HG03354 (cell line): ENCODE measurements around the gene PRR5L.
"Not testable (repeated sequence)": the region's sequence is repeated elsewhere in the genome, so short reads cannot be mapped to it uniquely, and the experiment has no call there.

ENCODE experiments used
- ATAC-seq: cut with Tn5 transposase; IDR thresholded peaks from one replicate; pipeline ENCODE4 v1.9.1; 2021; ENCODE audit warnings: mild to moderate bottlenecking; ENCODE audit not compliant: unreplicated experiment, poor library complexity, severe bottlenecking

PRR5L gene

DNA sequence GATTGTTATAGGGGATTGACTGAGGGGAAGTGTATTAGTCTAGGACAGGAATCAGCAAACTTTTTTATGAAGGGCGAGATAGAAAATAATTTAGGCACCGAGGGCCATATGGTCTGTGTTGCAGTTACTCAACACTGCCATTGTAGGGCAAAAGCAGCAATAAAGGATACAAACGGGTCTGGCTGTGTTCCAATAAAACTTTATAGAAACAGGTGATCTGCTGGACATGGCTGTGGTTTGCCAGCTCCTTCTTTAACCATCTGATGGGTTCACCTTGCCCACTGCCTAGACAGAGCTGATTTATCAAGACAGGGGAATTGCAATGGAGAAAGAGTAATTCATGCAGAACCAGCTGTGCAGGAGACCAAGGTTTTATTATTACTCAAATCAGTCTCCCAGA is 20.0 kb downstream of the PRR5L start:
- no peak for ATAC-seq

DNA sequence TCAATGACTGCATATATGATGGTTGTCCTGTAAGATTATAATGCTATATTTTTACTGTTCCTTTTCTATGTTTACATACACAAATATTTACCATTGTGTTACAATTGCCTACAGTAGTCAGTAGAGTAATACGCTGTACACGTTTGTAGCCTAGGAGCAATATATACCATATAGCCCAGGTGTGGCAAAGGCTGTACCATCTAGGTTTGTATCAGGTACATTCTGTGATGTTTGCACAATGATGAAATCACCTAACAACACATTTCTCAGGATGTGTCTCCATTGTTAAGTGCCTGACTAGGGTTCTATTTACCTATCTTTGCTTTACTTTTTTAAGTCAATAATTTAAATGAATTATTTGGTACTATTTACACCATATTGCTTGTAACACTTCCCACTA is 21.9 kb downstream of the PRR5L start:
- no peak for ATAC-seq

DNA sequence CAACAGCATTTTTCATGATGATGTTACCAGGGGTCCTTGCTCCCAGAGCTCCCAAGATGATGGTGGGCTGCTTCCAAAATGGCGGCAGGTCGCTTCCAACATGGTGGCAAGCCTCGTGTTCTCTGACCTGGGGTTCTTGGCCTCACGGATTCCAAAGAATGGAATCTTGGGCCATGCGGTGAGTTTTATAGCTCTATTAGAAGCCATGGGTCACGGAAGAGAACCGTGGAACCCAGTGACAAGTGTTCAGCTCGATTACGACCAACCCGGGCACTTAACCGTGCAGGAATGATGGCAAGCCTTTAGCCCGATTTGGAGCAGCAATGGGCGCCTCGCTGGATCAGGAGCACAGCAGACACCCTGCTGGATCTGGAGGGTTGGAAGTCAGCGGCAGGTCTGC is 28.9 kb downstream of the PRR5L start:
- not testable (repeated sequence) for ATAC-seq

DNA sequence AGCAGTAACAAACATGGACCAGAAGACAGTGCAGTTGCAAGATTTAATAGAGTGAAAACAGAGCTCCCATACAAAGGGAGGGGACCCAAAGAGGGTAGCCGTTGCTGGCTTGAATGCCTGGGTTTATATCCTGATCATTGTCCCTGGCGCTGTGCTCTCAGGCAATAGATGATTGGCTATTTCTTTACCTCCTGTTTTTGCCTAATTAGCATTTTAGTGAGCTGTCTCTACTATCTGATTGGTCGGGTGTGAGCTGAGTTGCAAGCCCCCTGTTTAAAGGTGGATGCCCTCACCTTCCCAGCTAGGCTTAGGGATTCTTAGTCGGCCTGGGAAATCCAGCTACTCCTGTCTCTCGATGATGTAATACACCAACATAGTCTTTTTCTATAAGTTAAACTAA is 29.3 kb downstream of the PRR5L start:
- not testable (repeated sequence) for ATAC-seq

DNA sequence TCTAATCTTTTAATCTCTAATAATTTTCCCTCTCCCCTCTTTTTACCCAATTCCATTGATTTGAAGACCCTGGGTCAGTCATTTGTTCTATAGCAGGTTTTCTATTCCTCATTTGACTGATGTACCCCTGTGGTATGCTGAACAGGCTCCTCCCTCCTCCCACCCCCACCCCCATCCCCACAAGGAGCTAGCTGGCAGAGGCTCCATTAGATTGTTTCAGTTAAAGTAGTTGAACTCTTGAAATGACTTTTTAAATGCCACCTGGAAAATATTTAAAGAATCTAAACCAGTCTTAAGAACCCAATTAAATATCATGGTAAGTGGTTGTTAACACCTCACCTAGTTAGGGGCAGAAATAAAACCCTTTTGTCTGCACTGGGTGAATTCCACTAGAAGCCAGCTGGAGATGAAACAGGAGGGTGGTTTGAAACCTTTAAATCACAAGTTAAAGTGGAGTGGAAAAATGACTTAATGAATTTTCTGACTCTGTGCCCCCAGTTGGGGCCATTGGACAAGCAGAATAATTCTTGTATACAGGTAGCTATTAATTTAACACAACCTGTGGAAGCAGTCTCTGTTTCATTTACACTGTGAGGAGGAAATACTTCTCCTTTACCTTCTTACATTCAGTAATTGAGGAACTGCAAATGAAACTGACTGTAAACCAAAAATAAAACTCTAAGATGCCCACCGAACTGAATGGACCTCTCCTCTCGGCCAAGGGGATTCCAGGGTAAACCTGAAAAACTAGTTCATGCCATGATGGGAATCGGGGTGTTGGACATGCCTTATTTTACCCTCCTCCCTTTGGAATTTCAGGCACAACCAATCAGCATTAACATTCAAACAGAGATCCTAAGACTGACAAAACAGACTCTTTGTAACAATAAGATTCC is 30.7 kb downstream of the PRR5L start:
- ATAC-seq, result peak; percentile 75

DNA sequence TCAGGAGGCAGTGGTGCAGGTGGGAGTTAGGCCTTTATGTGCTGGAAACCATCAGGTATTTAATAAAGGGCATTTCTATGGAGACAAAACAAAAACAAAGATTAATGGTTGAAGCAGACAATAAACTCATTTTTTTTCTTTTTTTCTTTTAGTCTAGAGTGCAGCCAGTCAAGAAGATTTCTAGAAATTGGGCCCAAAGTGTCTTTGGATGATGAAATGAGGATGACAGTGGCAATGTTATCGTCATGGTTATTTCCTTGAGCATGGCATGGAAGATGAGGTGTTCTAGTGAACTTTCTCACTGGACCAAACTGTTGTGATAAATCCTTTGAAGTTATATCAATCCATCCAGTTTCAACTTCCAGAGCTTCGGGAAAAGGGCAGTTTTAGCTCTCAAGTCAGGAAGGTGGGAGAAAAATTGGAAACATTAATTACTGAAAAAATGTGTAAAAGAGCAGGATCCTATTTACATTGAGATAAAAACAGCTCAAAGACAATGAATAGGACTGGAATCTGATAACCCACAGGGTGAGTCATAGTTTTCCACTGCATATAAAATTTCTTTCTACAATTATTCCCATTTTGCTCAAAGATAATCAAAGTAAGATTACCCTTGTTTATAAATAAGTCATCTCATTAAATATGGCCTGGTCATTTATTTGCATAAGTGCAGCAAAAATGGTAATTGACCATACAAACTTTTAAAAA is 33.0 kb downstream of the PRR5L start:
- no peak for ATAC-seq

DNA sequence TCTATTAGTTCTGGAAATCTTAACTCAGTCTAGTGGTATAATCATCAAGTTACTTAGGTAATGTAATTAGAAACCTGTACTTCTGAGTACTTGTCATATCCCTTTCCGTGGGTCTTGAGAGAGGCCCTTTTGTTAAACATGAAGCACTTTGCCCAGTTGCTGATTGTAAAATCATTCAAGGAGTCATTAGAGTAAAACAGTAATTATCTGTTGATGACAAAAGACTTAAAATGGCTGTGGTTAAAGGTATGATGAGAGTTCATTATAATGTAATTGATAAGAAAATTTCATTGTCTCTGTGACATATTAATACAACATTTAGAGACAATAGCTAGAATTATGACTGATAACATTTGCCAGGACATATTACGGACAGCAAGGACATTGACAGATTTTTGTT is 34.3 kb downstream of the PRR5L start:
- no peak for ATAC-seq

DNA sequence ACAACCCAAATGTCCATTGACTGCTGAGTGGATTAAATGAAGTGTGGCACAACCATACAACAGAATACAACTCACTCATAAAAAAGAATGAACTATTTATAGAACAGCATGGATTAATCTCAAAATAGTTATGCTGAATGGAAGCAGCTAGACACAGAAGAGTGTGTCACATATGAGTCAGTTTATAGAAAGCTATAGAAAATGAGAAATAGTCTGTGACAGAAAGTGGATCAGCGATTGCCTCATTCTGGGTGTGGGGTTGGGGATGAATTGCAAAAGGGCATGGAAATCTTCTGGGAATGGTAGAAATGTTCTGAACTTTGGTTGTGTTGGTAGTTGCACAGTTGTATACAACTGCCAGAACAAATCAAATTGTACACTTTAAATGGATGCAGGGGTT is 37.4 kb downstream of the PRR5L start:
- no peak for ATAC-seq

DNA sequence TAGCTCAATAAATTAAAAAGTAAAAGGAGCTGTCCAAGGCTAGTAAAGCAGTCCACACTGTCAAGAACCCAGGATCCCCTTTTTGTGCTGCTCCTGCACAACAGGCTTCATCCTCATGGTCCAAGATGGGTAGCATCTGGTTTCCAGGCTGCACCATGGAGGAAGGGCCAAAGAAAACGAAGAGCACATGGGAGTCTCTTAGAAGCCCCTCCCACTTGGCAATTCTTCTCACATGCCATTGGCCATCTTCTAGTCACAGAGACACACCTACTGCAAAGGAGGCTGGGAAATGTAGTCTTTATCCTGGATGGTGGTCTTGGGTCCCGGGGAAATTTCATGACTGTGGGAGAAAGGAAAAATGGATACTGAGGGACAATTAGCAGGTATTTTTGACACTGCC is 37.8 kb downstream of the PRR5L start:
- no peak for ATAC-seq

DNA sequence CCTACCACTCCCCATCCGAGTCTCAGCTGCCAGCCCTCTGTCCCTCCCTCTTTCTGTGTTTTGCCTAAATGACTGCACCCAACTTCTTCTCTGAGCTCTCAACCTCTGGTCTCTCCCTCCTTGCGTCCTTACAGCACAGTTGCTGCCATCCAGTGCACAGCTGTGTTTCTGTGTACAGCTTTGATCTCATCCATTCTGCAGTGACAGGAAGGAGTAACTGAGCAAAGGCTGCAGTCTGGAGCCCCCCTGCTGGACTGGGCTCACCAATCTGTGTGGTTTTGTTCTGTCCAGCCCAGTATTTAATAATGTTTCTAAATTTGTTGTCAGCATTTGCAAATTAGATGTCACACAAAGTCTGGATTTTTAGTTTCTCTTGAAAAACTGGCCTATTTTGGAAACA is 43.8 kb downstream of the PRR5L start:
- no peak for ATAC-seq

DNA sequence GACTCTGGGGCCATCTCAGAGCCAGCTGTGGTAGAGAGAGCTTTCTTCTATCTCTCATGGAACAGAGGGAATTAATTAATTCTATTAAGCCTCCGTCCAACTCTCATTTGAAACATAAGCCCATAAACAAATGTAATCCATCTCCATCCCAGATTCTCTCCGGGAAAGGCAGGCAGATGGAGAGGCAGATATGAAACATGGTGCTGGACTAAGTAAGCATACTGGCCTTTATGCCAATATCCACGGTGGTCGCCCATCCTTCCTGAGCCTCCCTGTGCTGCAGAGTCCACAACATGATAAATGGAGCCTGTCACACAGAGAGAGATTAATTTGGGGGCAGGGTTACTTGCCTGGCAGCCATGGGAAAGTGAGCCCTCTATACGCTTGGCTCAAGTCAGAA is 44.8 kb downstream of the PRR5L start:
- no peak for ATAC-seq

DNA sequence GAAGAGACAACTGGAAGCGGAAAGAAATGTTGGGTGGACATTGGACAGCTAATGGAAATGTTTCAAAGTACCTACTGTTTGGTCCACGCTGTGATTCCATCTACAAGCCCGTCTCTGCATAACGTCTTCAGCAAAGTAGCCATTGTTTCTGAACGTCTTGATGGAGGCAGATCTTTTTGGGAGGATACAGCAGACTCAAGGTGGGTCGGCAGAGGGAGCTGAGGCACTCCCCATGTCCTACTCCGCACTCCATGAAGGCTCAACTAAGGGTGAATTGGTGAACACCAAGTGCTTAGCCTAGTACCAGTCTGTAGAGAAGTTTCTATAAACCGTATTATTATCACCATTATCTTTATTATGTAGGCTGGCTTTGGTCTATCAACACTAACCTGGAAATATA is 45.8 kb downstream of the PRR5L start:
- ATAC-seq, result no peak

DNA sequence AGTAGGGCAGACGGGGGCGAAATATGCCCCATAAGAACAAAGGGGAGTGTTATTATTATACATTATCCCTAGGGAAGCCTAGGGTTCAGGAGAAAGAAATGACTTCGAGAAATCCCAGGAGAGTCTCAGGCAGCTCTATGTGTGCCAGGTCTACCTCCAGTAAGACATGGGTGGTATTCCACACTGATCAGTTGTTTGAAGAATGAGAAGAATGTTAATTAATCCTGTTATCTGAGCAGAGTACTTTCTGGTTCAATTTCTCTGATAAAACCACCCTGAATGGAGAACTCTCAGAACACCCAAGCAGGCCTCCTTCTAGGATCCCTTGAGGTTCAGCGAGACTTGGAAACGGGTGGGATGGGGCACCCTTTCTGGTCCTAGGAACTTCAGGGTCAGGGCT is 46.2 kb downstream of the PRR5L start:
- ATAC-seq, result no peak

DNA sequence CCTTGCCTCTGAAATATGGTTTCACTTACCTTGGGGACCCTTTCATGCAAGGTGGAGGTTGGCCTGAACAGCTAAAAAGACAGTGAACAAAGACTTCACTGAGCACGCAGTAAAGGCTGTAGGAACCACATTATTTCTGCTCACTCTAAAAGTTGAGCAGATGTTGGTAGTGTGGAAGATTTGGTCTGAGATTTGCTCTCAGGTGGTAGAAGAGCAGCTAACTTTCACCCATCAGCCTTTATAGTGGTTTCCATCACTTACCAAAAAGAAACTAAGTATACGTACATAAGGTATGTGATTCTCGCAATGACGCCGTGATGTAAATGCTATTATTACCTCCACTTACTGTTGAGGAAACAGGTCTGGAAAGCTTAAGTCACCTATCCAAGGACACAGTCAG is 47.3 kb downstream of the PRR5L start:
- ATAC-seq, result no peak

DNA sequence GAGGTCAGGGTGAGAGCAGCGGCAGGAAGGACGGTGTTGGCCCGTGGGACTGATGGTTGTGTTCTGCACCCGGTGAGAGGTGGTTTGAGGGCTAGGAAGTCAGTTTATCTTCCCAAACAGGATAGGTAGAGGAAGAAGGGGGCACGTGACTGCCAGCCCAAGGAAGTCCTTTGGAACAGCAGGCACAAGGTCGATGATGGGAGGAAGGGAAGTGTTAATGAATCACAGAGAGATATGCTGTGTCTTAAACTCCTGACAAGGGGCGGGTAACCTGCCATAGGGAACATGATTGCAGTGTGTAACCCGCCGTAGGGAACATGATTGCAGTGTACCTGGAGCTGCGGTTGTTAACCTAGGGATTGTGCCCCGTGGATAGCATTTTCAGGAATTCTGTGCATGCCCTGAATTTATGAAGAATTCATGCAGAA is 49.0 kb downstream of the PRR5L start:
- no peak for ATAC-seq

DNA sequence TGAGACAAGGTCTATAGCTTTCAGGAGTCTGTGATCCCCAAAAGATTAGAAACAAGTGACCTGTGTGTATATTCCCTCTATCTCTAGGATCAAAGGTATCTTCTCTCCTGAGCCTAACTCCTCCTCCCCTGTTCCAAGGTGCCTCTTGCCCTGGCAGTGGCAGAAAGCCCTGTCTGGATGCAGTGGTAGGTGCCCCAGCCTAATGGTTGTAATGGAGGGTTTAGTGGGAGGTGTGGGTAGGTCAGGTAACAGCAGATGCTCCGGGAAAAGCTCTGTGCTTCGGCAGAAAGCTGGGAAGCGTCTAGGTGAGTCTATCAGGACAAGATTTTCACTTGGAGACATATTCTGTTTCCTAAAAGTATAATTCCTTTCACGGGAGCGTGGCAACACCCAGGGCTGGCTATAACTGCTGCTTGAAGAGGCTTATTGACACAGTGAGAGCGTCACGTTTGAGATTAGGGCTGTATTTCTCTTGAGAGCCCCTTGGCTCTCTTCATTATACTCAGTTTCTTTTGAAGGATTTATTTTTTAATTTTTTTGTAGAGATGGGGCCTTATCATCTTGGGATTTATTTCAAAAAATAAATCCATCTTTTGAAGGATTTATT is 49.5 kb downstream of the PRR5L start:
- ATAC-seq, result no peak

DNA sequence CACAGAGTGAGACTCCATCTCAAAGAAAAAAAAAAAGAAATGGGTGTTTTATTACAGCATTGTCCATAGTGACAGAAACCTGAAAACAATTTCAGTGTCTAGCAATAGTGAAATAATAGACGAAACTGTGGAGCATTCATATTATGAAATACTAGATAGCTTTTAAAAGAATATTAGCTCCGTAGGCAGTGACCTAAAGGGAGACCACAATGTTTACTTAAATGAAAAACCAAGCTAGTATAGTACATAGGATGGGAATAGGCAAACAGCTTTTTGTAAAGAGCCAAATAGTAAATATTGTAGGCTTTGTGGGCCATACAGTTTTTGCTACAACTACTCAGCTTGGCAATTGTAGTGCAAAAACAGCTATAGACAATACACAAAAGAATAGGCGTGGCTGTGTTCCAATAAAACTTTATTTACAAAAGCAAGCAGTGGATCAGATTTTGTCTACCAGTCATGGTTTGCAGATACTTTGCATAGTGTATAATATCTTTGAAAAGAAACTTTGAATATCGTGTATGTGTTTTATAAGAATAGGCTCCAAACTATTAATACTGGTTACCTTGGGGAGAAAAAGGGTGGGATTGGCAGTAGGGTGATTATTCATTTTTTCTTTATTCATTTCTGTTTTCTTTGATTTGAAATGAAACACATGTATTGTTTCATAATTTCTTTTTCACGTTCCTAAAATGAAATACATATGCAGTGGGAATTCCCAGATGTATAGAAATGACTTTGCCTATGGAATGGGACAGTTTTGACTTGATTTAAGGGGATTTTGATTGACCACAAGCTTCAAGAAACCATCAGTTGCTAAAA is 50.7 kb downstream of the PRR5L start:
- no peak for ATAC-seq

DNA sequence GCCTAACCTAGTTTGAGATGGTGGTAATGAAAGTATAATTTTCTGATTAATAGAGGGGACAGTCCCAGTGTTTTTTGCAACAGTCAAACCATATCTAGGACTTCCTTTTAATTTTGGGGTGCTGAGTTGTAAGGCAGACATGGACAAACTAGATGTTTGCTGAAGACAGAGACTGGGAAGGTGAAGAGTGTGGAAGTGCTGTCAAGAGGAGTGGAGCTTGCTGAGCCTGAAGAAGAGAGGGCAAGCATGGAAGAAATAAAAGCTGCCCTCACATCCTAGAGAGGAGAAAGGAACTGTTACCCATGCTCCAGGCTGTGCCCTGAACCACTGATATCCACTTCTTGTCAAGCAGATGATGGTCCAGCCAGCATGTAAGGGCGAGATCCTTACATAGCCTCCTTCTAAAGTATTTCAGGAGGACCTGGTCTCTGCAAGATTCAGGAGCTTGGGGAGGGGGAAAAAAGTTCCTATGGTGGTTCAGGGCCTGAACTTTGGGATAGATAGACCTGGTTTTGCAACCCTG is 51.4 kb downstream of the PRR5L start:
- ATAC-seq, result no peak

DNA sequence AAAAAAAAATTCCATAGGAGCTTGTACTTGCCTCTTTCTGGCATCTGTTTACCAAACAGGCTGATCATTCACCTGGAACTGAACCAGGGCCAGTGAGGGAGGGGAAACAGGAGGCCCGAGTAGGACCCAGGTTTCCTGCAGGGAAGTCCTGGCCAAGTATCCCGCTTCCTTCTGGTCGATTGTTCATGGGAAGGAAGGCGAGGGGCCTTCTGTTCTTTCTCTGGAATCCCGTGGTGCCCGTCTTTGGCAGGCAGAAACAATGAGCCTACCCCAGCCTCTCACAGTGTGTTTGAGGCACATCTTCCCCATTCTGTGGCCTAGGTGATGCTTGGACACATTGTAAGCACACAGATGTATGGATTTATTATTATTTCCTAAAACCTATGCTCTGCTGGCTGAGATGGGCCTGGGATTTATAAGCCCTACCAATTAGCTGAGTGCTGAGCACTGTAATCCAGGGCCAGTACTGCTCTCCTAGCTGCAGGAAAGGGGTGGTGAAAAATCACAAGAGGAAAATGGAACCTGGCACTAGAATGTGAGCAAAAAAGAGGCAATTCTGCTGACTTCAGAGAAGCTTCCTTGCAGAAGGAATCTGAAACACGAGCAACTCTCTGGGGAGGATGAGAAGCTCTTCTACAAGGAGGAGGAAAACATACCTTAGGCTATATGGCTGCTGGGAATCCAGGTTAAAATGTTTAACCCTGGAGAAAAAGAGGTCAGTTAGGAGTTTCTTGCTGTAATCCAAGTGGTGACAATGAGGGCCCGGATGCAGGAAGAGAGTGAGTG is 53.5 kb downstream of the PRR5L start:
- ATAC-seq, result no peak
